SK-MEL-5 (cell line): Measurements from ENCODE around the gene FANK1. TPM values are rescaled to one million over a fixed set of nuclear protein-coding genes. Genes with fewer than 3 reads are reported as not detected.
"Not testable (repeated sequence)": the region's sequence is repeated elsewhere in the genome, so short reads cannot be mapped to it uniquely, and the experiment has no call there.

ENCODE experiments used
- DNase-seq: peaks from one replicate; pipeline ENCODE4 v3.0.0-alpha.2; 2016; ENCODE audit warnings: low read depth, low spot score
- in situ Hi-C: cut with HindIII; loops from 2 replicates; pipeline ENCODE4 v1.10.0; 2016; ENCODE audit warnings: low sequenced_read_pairs, high pct_unique_total_duplicates, low pct_unique_long_range_greater_than_20kb
- total RNA-seq: library from RNA; depleted of rRNA; stranded (reverse); fragments of >200 nt; shearing (Covaris generic); gene quantifications from 2 replicates; pipeline ENCODE4 v1.2.3, GENCODE V29; 2014

The FANK1 gene
- total RNA-seq, 1 experiment from 2014 or later: 1.6 TPM

GRCh38 chr10:125917704-125918361, 21.5 kb downstream of the FANK1 start:
- in situ Hi-C loops: not testable (repeated sequence)

GRCh38 chr10:125921643-125922306, 25.4 kb downstream of the FANK1 start:
- in situ Hi-C loops, DNase-seq: not testable (repeated sequence)

More at GRCh38 chr10:125917704-125918361, 21.5 kb downstream of the FANK1 start:
- not testable (repeated sequence) for DNase-seq

- in situ Hi-C loops: no loop called here
- no peak for DNase-seq
Measured at GRCh38 chr10:125925262-125925834, 29.0 kb downstream of the FANK1 start.

DNA sequence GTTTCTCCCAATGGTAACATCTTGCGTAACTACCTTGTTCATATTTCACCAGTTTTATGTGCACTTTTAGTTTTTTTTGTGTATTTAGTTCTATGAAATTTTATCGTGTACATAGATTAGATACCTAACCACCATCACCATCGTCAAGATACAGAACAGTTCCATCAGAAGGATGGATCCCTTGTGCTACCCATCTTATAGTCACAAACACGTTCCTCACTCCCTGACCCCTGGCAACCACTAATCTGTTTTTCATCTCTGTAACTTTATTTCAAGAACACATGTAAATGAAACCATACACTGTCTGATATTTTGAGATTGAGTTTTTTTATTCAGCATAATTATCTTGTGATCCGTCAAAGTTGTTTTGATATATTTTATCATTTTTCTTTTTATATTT, 29.9 kb downstream of the FANK1 start:
- in situ Hi-C loops: no loop called here
- no peak for DNase-seq

- in situ Hi-C loops, DNase-seq: not testable (repeated sequence)
Measured at GRCh38 chr10:125927265-125927664, 30.9 kb downstream of the FANK1 start.

- DNase-seq: no peak
- in situ Hi-C loops: no loop called here
Measured at GRCh38 chr10:125928928-125929585, 32.7 kb downstream of the FANK1 start.

DNA sequence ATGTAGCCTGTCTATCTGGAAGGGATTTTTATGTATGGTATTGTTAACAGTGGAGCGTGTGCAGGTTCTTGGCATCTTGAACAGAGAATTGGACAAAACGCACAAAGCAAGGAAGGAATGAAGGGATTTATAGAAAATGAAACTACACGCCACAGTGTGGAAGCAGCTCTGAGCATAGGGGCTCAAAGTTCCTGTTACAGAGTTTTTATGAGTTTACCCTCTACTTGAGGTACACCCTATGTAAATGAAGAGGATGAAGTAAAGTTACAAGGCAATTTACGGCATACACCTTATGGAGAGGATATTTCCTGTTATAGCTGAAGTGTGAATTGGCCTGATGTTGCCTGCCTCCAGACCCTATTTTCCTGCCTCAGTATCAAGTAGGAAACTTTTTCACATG, 33.3 kb downstream of the FANK1 start:
- DNase-seq: no peak
- in situ Hi-C loops: no loop called here

DNA sequence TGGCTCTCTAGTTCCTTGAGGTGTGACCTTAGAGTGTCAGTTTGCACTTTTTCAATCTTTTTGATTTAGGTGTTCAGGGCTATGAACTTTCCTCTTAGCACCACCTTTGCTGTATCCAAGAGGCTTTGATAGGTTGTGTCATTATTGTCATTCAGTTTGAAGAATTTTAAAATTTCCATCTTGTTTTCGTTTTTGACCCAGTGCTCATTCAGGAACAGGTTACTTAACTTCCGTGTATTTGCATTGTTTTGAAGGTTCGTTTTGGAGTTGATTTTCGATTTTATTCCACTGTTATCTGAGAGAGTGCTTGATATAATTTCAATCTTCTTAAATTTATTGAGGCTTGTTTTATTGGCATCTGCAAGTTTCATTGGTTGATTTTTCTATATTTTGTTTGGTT, 37.3 kb downstream of the FANK1 start:
- in situ Hi-C loops: no loop called here
- no peak for DNase-seq

DNA sequence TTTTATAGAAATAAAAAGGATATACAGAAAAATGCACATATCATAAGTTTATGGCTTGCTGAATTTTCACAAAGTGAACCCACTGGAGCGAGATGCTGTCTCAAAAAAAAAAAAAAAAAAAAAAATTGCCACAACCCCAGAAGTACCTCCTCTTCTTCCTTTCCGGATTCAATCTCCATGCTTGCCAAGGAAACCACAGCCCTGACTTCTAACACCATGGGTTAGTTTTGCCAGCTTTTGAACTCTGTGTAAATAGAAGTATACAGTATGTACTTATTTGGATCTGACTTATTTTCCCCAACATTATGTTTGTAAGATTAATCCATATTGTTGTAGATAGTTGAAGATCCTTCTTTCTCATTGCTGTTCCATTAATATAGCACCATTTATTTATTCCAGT, 40.0 kb downstream of the FANK1 start:
- in situ Hi-C loops: no loop called here
- no peak for DNase-seq

- no peak for DNase-seq
- in situ Hi-C loops: no loop called here
Measured at GRCh38 chr10:125940515-125940914, 44.2 kb downstream of the FANK1 start.

- in situ Hi-C loops: no loop called here
- no peak for DNase-seq
Measured at GRCh38 chr10:125951290-125951689, 54.9 kb downstream of the FANK1 start.

DNA sequence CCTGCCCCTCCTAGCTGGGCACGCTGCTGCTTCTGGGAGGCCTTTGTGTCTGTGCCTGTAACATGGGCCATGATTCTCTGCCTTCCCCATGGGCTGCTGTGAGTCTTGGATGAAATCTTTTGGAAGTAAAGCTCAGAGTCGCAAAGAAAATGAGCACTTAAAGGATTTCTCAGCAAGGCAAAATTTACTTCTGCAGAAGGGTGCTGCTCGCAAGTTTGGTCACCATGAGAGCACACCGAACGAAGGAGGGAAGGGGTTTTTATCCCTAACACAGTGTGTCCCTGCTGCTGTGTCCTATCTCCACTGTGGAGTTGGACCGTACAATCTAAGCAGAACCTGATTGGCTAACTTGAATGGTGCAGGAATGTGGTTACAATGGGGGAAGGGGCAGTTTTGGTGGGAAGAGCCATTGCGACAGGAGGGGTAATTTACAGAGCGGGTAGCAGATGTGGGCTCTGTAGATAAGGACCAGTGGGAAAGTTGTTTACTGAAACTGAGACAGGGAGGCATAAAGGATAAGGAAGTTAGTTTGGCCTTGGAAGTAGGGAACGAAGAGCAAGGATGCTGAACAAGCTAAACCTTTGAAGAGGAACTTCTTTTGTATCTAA, 57.5 kb downstream of the FANK1 start:
- in situ Hi-C loops: no loop called here
- no peak for DNase-seq

GRCh38 chr10:125955766-125956165, 59.4 kb downstream of the FANK1 start:
- DNase-seq: no peak
- in situ Hi-C loops: no loop called here

DNA sequence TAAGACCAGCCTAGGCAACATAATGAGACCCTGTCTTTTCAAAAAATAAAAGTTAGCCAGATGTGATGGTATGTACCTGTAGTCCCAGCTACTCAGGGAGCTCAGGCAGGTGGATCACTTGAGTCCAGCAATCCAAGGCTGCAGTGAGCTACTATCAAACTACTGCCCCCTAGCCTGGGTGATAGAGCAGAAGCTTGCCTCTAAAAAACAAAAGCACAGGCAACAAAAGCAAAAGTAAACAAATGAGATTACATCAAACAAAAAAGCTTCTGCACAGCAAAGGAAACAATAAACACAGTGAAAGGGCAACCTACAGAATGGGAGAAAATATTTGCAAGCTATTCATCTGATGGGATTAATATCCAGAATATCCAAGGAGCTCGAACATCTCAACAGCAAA, 65.4 kb downstream of the FANK1 start:
- no peak for DNase-seq
- in situ Hi-C loops: no loop called here

- DNase-seq: no peak
- in situ Hi-C loops: no loop called here
Measured at GRCh38 chr10:125962200-125962599, 65.8 kb downstream of the FANK1 start.

- DNase-seq: no peak
- in situ Hi-C loops: no loop called here
Measured at GRCh38 chr10:125964558-125964957, 68.2 kb downstream of the FANK1 start.

DNA sequence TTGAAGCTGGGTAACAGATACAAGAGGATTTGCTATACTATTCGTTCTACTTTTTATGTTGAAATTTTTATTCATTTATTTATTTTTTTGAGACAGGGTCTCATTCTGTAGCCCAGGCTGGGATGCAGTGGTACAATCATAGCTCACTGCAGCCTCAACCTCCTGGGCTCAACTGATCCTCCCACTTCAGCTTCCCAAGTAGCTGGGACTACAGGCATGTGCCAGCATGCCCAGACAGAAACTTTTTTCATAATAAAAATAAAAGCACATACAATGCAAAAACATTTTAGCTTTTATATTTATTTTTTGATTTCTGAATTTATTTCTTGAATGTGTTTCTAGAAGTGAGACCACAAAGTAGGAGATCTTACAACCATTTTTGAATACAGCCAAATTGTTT, 71.2 kb downstream of the FANK1 start:
- DNase-seq: no peak
- in situ Hi-C loops: no loop called here

- DNase-seq, in situ Hi-C loops: not testable (repeated sequence)
Measured at GRCh38 chr10:125970077-125970630, 73.8 kb downstream of the FANK1 start.
